GM20000 (cell line): Measurements from ENCODE around the gene RPUSD4.

Source experiments
- DNase-seq: peaks from one replicate; pipeline ENCODE4 v3.0.0; 2012; ENCODE audit warnings: low spot score
- TF ChIP-seq, protein P1 (sequence below): IDR thresholded peaks from 2 replicates; pipeline ENCODE4 v1.5.1; 2012; ENCODE audit warnings: mild to moderate bottlenecking, control low read depth; ENCODE audit errors: extremely low read depth, missing control alignments

Gene RPUSD4

DNA sequence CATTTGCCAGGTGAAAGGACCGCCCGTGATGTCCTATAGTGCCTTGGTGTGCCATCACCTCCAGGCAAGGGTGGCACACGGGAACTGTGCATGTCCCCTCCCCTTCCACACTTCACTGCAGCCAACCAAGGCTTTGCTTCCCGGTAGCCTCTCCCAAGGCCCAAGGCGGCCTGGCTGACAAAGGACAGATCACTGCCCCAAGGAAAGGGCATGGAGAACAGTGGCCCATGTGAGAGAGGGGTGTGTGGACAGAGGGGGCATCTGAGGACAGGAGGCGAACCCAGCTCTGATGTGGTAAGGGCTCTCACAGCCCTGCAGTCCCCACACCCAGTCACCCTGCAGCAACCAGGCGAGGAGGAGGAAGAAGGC is 50.4 kb downstream of the RPUSD4 start:
- no peak for DNase-seq
- TF ChIP-seq, protein P1, sequence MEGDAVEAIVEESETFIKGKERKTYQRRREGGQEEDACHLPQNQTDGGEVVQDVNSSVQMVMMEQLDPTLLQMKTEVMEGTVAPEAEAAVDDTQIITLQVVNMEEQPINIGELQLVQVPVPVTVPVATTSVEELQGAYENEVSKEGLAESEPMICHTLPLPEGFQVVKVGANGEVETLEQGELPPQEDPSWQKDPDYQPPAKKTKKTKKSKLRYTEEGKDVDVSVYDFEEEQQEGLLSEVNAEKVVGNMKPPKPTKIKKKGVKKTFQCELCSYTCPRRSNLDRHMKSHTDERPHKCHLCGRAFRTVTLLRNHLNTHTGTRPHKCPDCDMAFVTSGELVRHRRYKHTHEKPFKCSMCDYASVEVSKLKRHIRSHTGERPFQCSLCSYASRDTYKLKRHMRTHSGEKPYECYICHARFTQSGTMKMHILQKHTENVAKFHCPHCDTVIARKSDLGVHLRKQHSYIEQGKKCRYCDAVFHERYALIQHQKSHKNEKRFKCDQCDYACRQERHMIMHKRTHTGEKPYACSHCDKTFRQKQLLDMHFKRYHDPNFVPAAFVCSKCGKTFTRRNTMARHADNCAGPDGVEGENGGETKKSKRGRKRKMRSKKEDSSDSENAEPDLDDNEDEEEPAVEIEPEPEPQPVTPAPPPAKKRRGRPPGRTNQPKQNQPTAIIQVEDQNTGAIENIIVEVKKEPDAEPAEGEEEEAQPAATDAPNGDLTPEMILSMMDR: no peak

- TF ChIP-seq, protein P1: no peak
- no peak for DNase-seq
These were observed 51.0 kb downstream of the RPUSD4 start for GRCh38 chr11:126160345-126161022.

GRCh38 chr11:126159719-126160344 is 51.6 kb downstream of the RPUSD4 start:
- DNase-seq: no peak

DNA sequence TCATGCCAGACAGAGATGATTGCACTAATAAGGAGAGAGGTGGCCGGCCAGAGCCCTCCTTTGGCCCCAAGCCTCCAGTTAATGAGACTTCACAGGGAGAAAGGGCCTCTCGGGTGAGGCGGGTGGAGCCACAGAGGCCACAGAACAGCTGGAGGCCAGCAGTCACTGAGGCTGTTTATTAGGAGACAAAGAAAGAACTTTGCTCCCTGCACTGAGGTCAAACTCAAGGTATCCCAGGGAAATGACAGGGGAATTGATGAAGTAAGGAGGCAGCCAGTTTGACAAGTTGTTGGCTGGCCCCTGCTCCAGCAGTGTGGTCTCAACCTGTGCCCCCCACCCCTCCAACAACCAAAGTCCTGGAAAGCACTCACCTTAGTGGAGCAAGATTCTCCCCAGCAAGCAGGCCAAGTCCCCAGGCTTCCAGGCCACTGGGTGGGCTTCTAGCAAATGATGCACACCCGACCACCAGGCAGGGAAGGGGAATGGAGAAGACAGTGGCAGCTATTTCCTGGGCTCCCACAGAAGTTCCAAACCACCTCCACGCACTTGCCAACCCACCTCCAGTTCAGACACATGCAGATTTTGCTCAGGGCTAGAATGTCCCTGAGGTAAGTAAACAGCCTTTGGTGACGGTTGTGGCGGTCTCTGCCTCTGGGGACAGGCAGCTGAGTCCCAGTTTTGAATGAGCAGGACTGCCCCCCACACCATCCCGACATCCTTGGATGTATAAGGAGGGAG is 53.2 kb downstream of the RPUSD4 start:
- TF ChIP-seq, protein P1: no peak
- no peak for DNase-seq

More at GRCh38 chr11:126159719-126160344, 51.6 kb downstream of the RPUSD4 start:
- TF ChIP-seq, protein P1: no peak

GRCh38 chr11:126157326-126158030 is 54.0 kb downstream of the RPUSD4 start:
- DNase-seq: no peak
- TF ChIP-seq, protein P1: no peak

GRCh38 chr11:126156814-126157213 is 54.6 kb downstream of the RPUSD4 start:
- no peak for DNase-seq
- TF ChIP-seq, protein P1: no peak
